Natural killer cell (primary cell): Measurements from ENCODE around the gene PTOV1. TPM values are rescaled to one million over a fixed set of nuclear protein-coding genes. Genes with fewer than 3 reads are reported as not detected.

Experiments used
- ATAC-seq, 3 donors: fragments of 150-1000 bp in 2 of 3; fragments of 200-7000 bp in 1 of 3; cut with Tn5 transposase; 1 replicate in 1 of 3; 2 replicates in 2 of 3; pipeline ENCODE4 v1.10.0; 2021; ENCODE audit warnings: mild to moderate bottlenecking in 2 of 3, moderate library complexity in 2 of 3
- DNase-seq, 2 donors: peaks; one replicate each; pipeline versions ENCODE4 v3.0.0 to v3.0.0-alpha.2; 2013 to 2021; ENCODE audit warnings: mixed read lengths in 1 of 2
- H3K27ac ChIP-seq: one replicate; pipeline ENCODE4 v1.5.1; 2013; ENCODE audit warnings: mild to moderate bottlenecking, low read length
- H3K27me3 ChIP-seq: one replicate; pipeline ENCODE4 v1.6.1; 2013; ENCODE audit warnings: low read length; ENCODE audit not compliant: control insufficient read depth, insufficient read depth
- H3K36me3 ChIP-seq: one replicate; pipeline ENCODE4 v1.6.1; 2013; ENCODE audit warnings: low read length; ENCODE audit not compliant: control insufficient read depth, insufficient read depth
- H3K4me1 ChIP-seq: one replicate; pipeline ENCODE4 v1.6.1; 2013; ENCODE audit warnings: low read length; ENCODE audit not compliant: control insufficient read depth, insufficient read depth
- H3K4me3 ChIP-seq: one replicate; pipeline ENCODE4 v1.5.1; 2013; ENCODE audit warnings: low read length
- H3K9me3 ChIP-seq: one replicate; pipeline ENCODE4 v1.6.1; 2013; ENCODE audit warnings: low read length; ENCODE audit not compliant: control insufficient read depth, insufficient read depth
- H3K27ac Mint-ChIP-seq, 2 donors: one replicate each; pipeline ENCODE4 v1.8.0; 2022; ENCODE audit warnings: mild to moderate bottlenecking in 2 of 2, mixed read lengths in 2 of 2, moderate library complexity in 1 of 2
- H3K27me3 Mint-ChIP-seq, 2 donors: one replicate each; pipeline ENCODE4 v1.8.0; 2022; ENCODE audit warnings: low read depth in 2 of 2, mixed read lengths in 2 of 2
- H3K36me3 Mint-ChIP-seq: one replicate; pipeline ENCODE4 v1.8.0; 2022; ENCODE audit warnings: mixed read lengths
- H3K4me1 Mint-ChIP-seq, 2 donors: one replicate each; pipeline ENCODE4 v1.8.0; 2022; ENCODE audit warnings: mixed read lengths in 2 of 2
- H3K4me3 Mint-ChIP-seq: one replicate; pipeline ENCODE4 v1.8.0; 2022; ENCODE audit warnings: mild to moderate bottlenecking, moderate library complexity, mixed read lengths
- H3K9me3 Mint-ChIP-seq, 2 donors: one replicate each; pipeline ENCODE4 v1.8.0; 2022; ENCODE audit warnings: mixed read lengths in 2 of 2
- CTCF ChIP-seq: fragments of 200-600 bp; IDR thresholded peaks from one replicate; pipeline ENCODE4 v1.8.0; 2022; ENCODE audit warnings: antibody characterized with exemption
- WGBS: methylation state at CpG from one replicate; pipeline ENCODE4 v1.1.7; 2013; ENCODE audit warnings: missing lambda C conversion rate; ENCODE audit not compliant: insufficient coverage; 5-methylcytosine and 5-hydroxymethylcytosine counted together
- intact Hi-C: fragments of 100-400 bp; cut with micrococcal nuclease; formaldehyde crosslinking; loops from one replicate; pipeline ENCODE4 v1.14.2; 2022
- total RNA-seq, 4 donors: library from RNA; stranded (reverse); fragments of 120-200 nt in 1 of 4; gene quantifications; one replicate each; pipeline versions ENCODE4 v1.2.3 to v1.2.4, GENCODE V29; 2013 to 2022

The PTOV1 gene
- total RNA-seq, 3 donors from 2014 or later (not counting 1 experiment from before 2014, with no cell fraction given) = 116 to 132 (median 128) TPM

- no peaks in the 10 kb centered on the region for H3K27me3 ChIP-seq
- DNase-seq (no peak), ATAC-seq (no peak)
- no peak for TF ChIP-seq CTCF
- H3K4me3 Mint-ChIP-seq = no peak overlapping the region
- peaks cover 12 to 17% of the 10 kb centered on the region in 2 donors for H3K4me1 Mint-ChIP-seq
- no peak overlapping the region for H3K27ac ChIP-seq
- H3K9me3 ChIP-seq = no peaks in the 10 kb centered on the region
- H3K36me3 ChIP-seq = peaks cover 53% of the 10 kb centered on the region
- H3K4me1 ChIP-seq = peaks cover 10% of the 10 kb centered on the region
- WGBS = 96% methylated on average over 14 of the region's 14 CpGs
- H3K27me3 Mint-ChIP-seq = no peaks in the 10 kb centered on the region
- H3K9me3 Mint-ChIP-seq = no peaks in the 10 kb centered on the region
- no peak overlapping the region for H3K4me3 ChIP-seq
- no peaks in the 10 kb centered on the region for H3K36me3 Mint-ChIP-seq
- no peak overlapping the region for H3K27ac Mint-ChIP-seq
- intact Hi-C loops = no loop called here
These were observed 31.7 kb downstream of the PTOV1 start for GRCh38 chr19:49882643-49883042.

GRCh38 chr19:49883094-49883493 is 32.1 kb downstream of the PTOV1 start:
- TF ChIP-seq CTCF = no peak
- no peaks in the 10 kb centered on the region for H3K9me3 Mint-ChIP-seq
- no peaks in the 10 kb centered on the region for H3K27me3 ChIP-seq
- H3K27ac ChIP-seq = no peak overlapping the region
- ATAC-seq (no peak), DNase-seq (no peak)
- no peaks in the 10 kb centered on the region for H3K36me3 Mint-ChIP-seq
- peaks cover 8% of the 10 kb centered on the region for H3K4me1 ChIP-seq
- H3K9me3 ChIP-seq = no peaks in the 10 kb centered on the region
- H3K27ac Mint-ChIP-seq = no peak overlapping the region
- peaks cover 10 to 13% of the 10 kb centered on the region in 2 donors for H3K4me1 Mint-ChIP-seq
- intact Hi-C loops = no loop called here
- peaks cover 53% of the 10 kb centered on the region for H3K36me3 ChIP-seq
- H3K4me3 Mint-ChIP-seq = no peak overlapping the region
- WGBS = 97% methylated on average over 5 of the region's 5 CpGs
- no peaks in the 10 kb centered on the region for H3K27me3 Mint-ChIP-seq
- no peak overlapping the region for H3K4me3 ChIP-seq

GRCh38 chr19:49884109-49884508 is 33.1 kb downstream of the PTOV1 start:
- Mint-ChIP-seq H3K27ac (no peak overlapping the region), H3K36me3 (no peaks in the 10 kb centered on the region)
- WGBS = 96% methylated on average over 18 of the region's 18 CpGs

More at GRCh38 chr19:49884109-49884508, 33.1 kb downstream of the PTOV1 start:
- Histone ChIP-seq H3K27me3 (no peaks in the 10 kb centered on the region), H3K9me3 (no peaks in the 10 kb centered on the region), H3K36me3 (peaks cover 52% of the 10 kb centered on the region), H3K4me3 (no peak overlapping the region), H3K27ac (no peak overlapping the region), H3K4me1 (no peaks in the 10 kb centered on the region)
- H3K27me3 Mint-ChIP-seq = no peaks in the 10 kb centered on the region
- intact Hi-C loops = no loop called here
- peaks cover 0 to 4% of the 10 kb centered on the region in 2 donors for H3K4me1 Mint-ChIP-seq
- H3K9me3 Mint-ChIP-seq = no peaks in the 10 kb centered on the region
- no peak overlapping the region for H3K4me3 Mint-ChIP-seq
- DNase-seq (no peak), ATAC-seq (no peak)
- TF ChIP-seq CTCF = no peak
